Thyroid gland (tissue), 4 donors: ENCODE results near the gene SREBF1.

ENCODE experiments used
- POLR2A ChIP-seq, 2 donors: fragments of 450-650 bp; IDR thresholded peaks; one replicate each; pipeline ENCODE4 v1.6.1; 2017; ENCODE audit warnings: antibody characterized with exemption in 2 of 2, mild to moderate bottlenecking in 2 of 2, moderate library complexity in 1 of 2
- TF ChIP-seq, protein P1 (sequence below), 6 experiments: fragments of 200-600 bp in 3 of 6; fragments of 450-650 bp in 3 of 6; sonication (generic) in 3 of 6; IDR thresholded peaks; one replicate each; pipeline ENCODE4 v1.5.1; 2016 to 2019; ENCODE audit warnings: antibody characterized with exemption in 6 of 6, mild to moderate bottlenecking in 2 of 6, inconsistent platforms in 1 of 6, moderate library complexity in 1 of 6

DNA sequence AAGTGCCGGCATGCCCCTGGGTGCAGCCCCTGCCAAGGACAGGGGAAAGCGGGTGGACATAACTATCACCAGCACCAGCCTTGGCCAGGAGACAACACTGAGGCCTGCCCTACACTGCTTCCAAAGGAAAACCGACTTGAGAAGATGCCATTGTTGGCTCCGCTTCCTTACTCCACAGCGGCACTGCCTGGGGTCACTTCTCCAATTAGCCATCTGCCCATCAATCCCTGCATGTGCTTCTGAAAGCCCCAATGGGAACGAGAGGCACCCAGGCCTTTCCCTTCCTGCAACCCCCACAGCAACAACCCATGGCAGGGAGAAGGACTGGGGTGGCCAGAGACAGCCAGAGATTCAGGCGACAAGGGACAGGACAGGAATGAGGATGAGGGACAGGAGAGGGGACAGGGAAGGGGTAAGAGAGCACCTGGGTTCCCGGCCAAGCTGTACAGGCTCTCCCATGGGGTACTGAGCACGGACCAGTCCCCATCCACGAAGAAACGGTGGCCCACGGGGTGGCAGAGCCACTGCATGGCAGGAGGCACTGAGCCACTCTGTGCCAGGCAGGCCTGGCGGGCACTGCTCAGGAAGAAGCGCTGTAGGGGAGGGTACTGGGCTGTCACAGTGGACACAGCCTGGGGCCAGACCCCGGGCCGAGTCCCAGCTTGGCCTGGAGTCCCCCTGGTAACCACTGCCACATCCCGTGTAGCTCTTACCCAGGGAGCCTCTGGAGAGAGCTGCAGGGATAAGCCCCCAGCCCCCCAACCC, 21.2 kb downstream of the SREBF1 start:
- TF ChIP-seq, protein P1, sequence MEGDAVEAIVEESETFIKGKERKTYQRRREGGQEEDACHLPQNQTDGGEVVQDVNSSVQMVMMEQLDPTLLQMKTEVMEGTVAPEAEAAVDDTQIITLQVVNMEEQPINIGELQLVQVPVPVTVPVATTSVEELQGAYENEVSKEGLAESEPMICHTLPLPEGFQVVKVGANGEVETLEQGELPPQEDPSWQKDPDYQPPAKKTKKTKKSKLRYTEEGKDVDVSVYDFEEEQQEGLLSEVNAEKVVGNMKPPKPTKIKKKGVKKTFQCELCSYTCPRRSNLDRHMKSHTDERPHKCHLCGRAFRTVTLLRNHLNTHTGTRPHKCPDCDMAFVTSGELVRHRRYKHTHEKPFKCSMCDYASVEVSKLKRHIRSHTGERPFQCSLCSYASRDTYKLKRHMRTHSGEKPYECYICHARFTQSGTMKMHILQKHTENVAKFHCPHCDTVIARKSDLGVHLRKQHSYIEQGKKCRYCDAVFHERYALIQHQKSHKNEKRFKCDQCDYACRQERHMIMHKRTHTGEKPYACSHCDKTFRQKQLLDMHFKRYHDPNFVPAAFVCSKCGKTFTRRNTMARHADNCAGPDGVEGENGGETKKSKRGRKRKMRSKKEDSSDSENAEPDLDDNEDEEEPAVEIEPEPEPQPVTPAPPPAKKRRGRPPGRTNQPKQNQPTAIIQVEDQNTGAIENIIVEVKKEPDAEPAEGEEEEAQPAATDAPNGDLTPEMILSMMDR (IDR thresholded peaks at IDR 0.05), result no peak
- TF ChIP-seq POLR2A (IDR thresholded peaks at IDR 0.05), result no peak
